Stimulated activated naive CD8-positive, alpha-beta T cell treated with anti-CD3 and anti-CD28 coated beads, Interleukin-15, Interleukin-2, amounts not matched to agents 100 ng/mL and 50 ng/mL, for 24 hours (primary cell): ENCODE data around the gene MARK4.
A peak's percentile ranks its signal among the peaks of the same experiment; 100 is the strongest.

Experiments
- H3K27ac Mint-ChIP-seq: one replicate; pipeline ENCODE4 v1.8.0; 2021; ENCODE audit warnings: mild to moderate bottlenecking, mixed read lengths
- H3K27me3 Mint-ChIP-seq: one replicate; pipeline ENCODE4 v1.8.0; 2021; ENCODE audit warnings: mixed read lengths
- H3K36me3 Mint-ChIP-seq: one replicate; pipeline ENCODE4 v1.8.0; 2021; ENCODE audit warnings: low read depth, mixed read lengths
- H3K4me1 Mint-ChIP-seq: one replicate; pipeline ENCODE4 v1.8.0; 2021; ENCODE audit warnings: low read depth, mixed read lengths
- H3K4me3 Mint-ChIP-seq: one replicate; pipeline ENCODE4 v1.8.0; 2021; ENCODE audit warnings: mild to moderate bottlenecking, mixed read lengths
- H3K9me3 Mint-ChIP-seq: one replicate; pipeline ENCODE4 v1.8.0; 2021; ENCODE audit warnings: mixed read lengths

The MARK4 gene

GRCh38 chr19:45250832-45251451 lies at the start of gene MARK4:
Gene MARK4, plus strand, starts transcription at chr19:45251271. Its CDS starts 318 bp downstream, at chr19:45251589.
- Mint-ChIP-seq H3K9me3 (no peaks in the 10 kb centered on the region), H3K4me3 (peak within 1 kb of the TSS; percentile 84), H3K36me3 (no peaks in the 10 kb centered on the region), H3K27me3 (peaks cover 3% of the 10 kb centered on the region), H3K27ac (peak within 1 kb of the TSS; percentile 59), H3K4me1 (peaks cover 31% of the 10 kb centered on the region)

- H3K4me1 Mint-ChIP-seq = no peaks in the 10 kb centered on the region
- no peak overlapping the region for H3K27ac Mint-ChIP-seq
- H3K36me3 Mint-ChIP-seq = no peaks in the 10 kb centered on the region
- no peaks in the 10 kb centered on the region for H3K9me3 Mint-ChIP-seq
- H3K4me3 Mint-ChIP-seq = no peak overlapping the region
- no peaks in the 10 kb centered on the region for H3K27me3 Mint-ChIP-seq
These were observed 48.4 kb upstream of the MARK4 start for GRCh38 chr19:45202637-45203036.

GRCh38 chr19:45205810-45206209 lies 45.3 kb upstream of the MARK4 start:
- H3K4me3 Mint-ChIP-seq = no peak overlapping the region
- no peak overlapping the region for H3K27ac Mint-ChIP-seq
- no peaks in the 10 kb centered on the region for H3K4me1 Mint-ChIP-seq
- H3K9me3 Mint-ChIP-seq = no peaks in the 10 kb centered on the region
- H3K27me3 Mint-ChIP-seq = no peaks in the 10 kb centered on the region
- H3K36me3 Mint-ChIP-seq = no peaks in the 10 kb centered on the region

- Mint-ChIP-seq H3K27me3 (no peaks in the 10 kb centered on the region), H3K4me1 (no peaks in the 10 kb centered on the region), H3K27ac (no peak overlapping the region)
These were observed 44.7 kb upstream of the MARK4 start for GRCh38 chr19:45206328-45206727.

GRCh38 chr19:45211751-45212381 lies 39.2 kb upstream of the MARK4 start:
- H3K4me1 Mint-ChIP-seq = no peaks in the 10 kb centered on the region
- no peaks in the 10 kb centered on the region for H3K9me3 Mint-ChIP-seq
- peaks cover 25% of the 10 kb centered on the region for H3K27me3 Mint-ChIP-seq

More at GRCh38 chr19:45206328-45206727, 44.7 kb upstream of the MARK4 start:
- H3K9me3 Mint-ChIP-seq = no peaks in the 10 kb centered on the region
- H3K36me3 Mint-ChIP-seq = no peaks in the 10 kb centered on the region
- no peak overlapping the region for H3K4me3 Mint-ChIP-seq

GRCh38 chr19:45213031-45213430 lies 38.0 kb upstream of the MARK4 start:
- Mint-ChIP-seq H3K9me3 (no peaks in the 10 kb centered on the region), H3K4me3 (no peak overlapping the region), H3K27me3 (peaks cover 27% of the 10 kb centered on the region), H3K4me1 (no peaks in the 10 kb centered on the region), H3K27ac (no peak overlapping the region), H3K36me3 (no peaks in the 10 kb centered on the region)

More at GRCh38 chr19:45211751-45212381, 39.2 kb upstream of the MARK4 start:
- H3K36me3 Mint-ChIP-seq = no peaks in the 10 kb centered on the region
- H3K4me3 Mint-ChIP-seq = no peak overlapping the region
- H3K27ac Mint-ChIP-seq = no peak overlapping the region

GRCh38 chr19:45215391-45216191 lies 35.5 kb upstream of the MARK4 start:
- Mint-ChIP-seq H3K9me3 (no peaks in the 10 kb centered on the region), H3K27me3 (peaks cover 37% of the 10 kb centered on the region), H3K4me1 (no peaks in the 10 kb centered on the region), H3K4me3 (no peak overlapping the region), H3K36me3 (no peaks in the 10 kb centered on the region), H3K27ac (no peak overlapping the region)

GRCh38 chr19:45216667-45217066 lies 34.4 kb upstream of the MARK4 start:
- no peaks in the 10 kb centered on the region for H3K36me3 Mint-ChIP-seq
- no peaks in the 10 kb centered on the region for H3K9me3 Mint-ChIP-seq
- peaks cover 37% of the 10 kb centered on the region for H3K27me3 Mint-ChIP-seq
- H3K27ac Mint-ChIP-seq = no peak overlapping the region
- no peak overlapping the region for H3K4me3 Mint-ChIP-seq
- no peaks in the 10 kb centered on the region for H3K4me1 Mint-ChIP-seq

GRCh38 chr19:45217193-45217956 lies 33.7 kb upstream of the MARK4 start:
- no peak overlapping the region for H3K27ac Mint-ChIP-seq
- no peak overlapping the region for H3K4me3 Mint-ChIP-seq
- no peaks in the 10 kb centered on the region for H3K4me1 Mint-ChIP-seq
- H3K27me3 Mint-ChIP-seq = peaks cover 35% of the 10 kb centered on the region
- H3K36me3 Mint-ChIP-seq = no peaks in the 10 kb centered on the region
- H3K9me3 Mint-ChIP-seq = no peaks in the 10 kb centered on the region

- Mint-ChIP-seq H3K9me3 (no peaks in the 10 kb centered on the region), H3K27ac (no peak overlapping the region), H3K4me3 (no peak overlapping the region), H3K27me3 (peaks cover 37% of the 10 kb centered on the region), H3K4me1 (no peaks in the 10 kb centered on the region), H3K36me3 (no peaks in the 10 kb centered on the region)
These were observed 33.1 kb upstream of the MARK4 start for GRCh38 chr19:45217957-45218334.

GRCh38 chr19:45218426-45218825 lies 32.6 kb upstream of the MARK4 start:
- no peaks in the 10 kb centered on the region for H3K9me3 Mint-ChIP-seq
- H3K27me3 Mint-ChIP-seq = peaks cover 37% of the 10 kb centered on the region
- no peak overlapping the region for H3K27ac Mint-ChIP-seq
- H3K4me1 Mint-ChIP-seq = no peaks in the 10 kb centered on the region
- no peak overlapping the region for H3K4me3 Mint-ChIP-seq
- H3K36me3 Mint-ChIP-seq = no peaks in the 10 kb centered on the region

GRCh38 chr19:45218911-45219743 lies 31.9 kb upstream of the MARK4 start:
- no peaks in the 10 kb centered on the region for H3K4me1 Mint-ChIP-seq
- H3K27me3 Mint-ChIP-seq = peaks cover 33% of the 10 kb centered on the region

GRCh38 chr19:45222724-45223123 lies 28.3 kb upstream of the MARK4 start:
- Mint-ChIP-seq H3K27me3 (peaks cover 16% of the 10 kb centered on the region), H3K4me1 (no peaks in the 10 kb centered on the region), H3K4me3 (no peak overlapping the region), H3K9me3 (no peaks in the 10 kb centered on the region), H3K36me3 (no peaks in the 10 kb centered on the region), H3K27ac (no peak overlapping the region)

More at GRCh38 chr19:45218911-45219743, 31.9 kb upstream of the MARK4 start:
- Mint-ChIP-seq H3K36me3 (no peaks in the 10 kb centered on the region), H3K27ac (no peak overlapping the region), H3K4me3 (no peak overlapping the region), H3K9me3 (no peaks in the 10 kb centered on the region)

- Mint-ChIP-seq H3K4me1 (no peaks in the 10 kb centered on the region), H3K9me3 (no peaks in the 10 kb centered on the region), H3K27ac (no peak overlapping the region), H3K4me3 (no peak overlapping the region), H3K36me3 (no peaks in the 10 kb centered on the region), H3K27me3 (peaks cover 9% of the 10 kb centered on the region)
These were observed 27.2 kb upstream of the MARK4 start for GRCh38 chr19:45223879-45224278.
